SU-DHL-6 (cell line): ENCODE data around the gene MZB1.

ENCODE experiments used
- H2AFZ ChIP-seq: fragments of 200-600 bp; sonication (generic); 2 replicates; pipeline ENCODE4 v1.6.1; 2014; ENCODE audit warnings: low read depth, mild to moderate bottlenecking, moderate library complexity, mixed read lengths, antibody characterized with exemption, low read length; ENCODE audit not compliant: severe bottlenecking
- H3F3A ChIP-seq: fragments of 200-600 bp; shearing (Covaris generic); 2 replicates; pipeline ENCODE4 v1.6.0; 2016; ENCODE audit warnings: antibody characterized with exemption, mild to moderate bottlenecking; ENCODE audit not compliant: insufficient read depth
- H3K27ac ChIP-seq: fragments of 200-600 bp; sonication (generic); 2 replicates; pipeline ENCODE4 v1.5.1; 2016; ENCODE audit warnings: low read depth, mild to moderate bottlenecking, low read length, moderate library complexity, mixed read lengths
- H3K27me3 ChIP-seq: fragments of 200-600 bp; sonication (generic), shearing (Covaris generic); 2 replicates; pipeline ENCODE4 v1.6.0; 2014; ENCODE audit warnings: mild to moderate bottlenecking, low read length
- H3K36me3 ChIP-seq: fragments of 200-600 bp; sonication (generic); 2 replicates; pipeline ENCODE4 v1.6.1; 2014; ENCODE audit warnings: mild to moderate bottlenecking, low read length, mixed read lengths
- H3K4me2 ChIP-seq: fragments of 300-600, 200-600 bp; shearing (Covaris generic), sonication (generic); 2 replicates; pipeline ENCODE4 v1.6.0; 2014; ENCODE audit warnings: low read length, low read depth, mild to moderate bottlenecking; ENCODE audit not compliant: poor library complexity, severe bottlenecking
- H3K4me3 ChIP-seq: fragments of 200-600 bp; sonication (generic); 2 replicates; pipeline ENCODE4 v1.5.1; 2014; ENCODE audit warnings: antibody characterized with exemption, low read length, mild to moderate bottlenecking, mixed read lengths; ENCODE audit not compliant: insufficient read depth, poor library complexity, severe bottlenecking
- H3K79me2 ChIP-seq: fragments of 200-600 bp; sonication (generic); 2 replicates; pipeline ENCODE4 v1.6.1; 2014; ENCODE audit warnings: mild to moderate bottlenecking, low read length, moderate library complexity; ENCODE audit not compliant: insufficient read depth
- H3K9ac ChIP-seq: fragments of 200-600 bp; sonication (generic); 2 replicates; pipeline ENCODE4 v1.7.0; 2014; ENCODE audit warnings: mild to moderate bottlenecking, low read length
- H3K9me2 ChIP-seq: fragments of 200-600 bp; sonication (generic); replicated peaks from 2 replicates; pipeline ENCODE4 v1.6.1; 2014; ENCODE audit warnings: low read length; ENCODE audit not compliant: insufficient read depth
- H3K9me3 ChIP-seq: fragments of 200-600 bp; sonication (generic); 2 replicates; pipeline ENCODE4 v1.6.1; 2014; ENCODE audit warnings: low read length, mixed read lengths; ENCODE audit not compliant: insufficient read depth
- H4K20me1 ChIP-seq: fragments of 200-600 bp; sonication (generic); 2 replicates; pipeline ENCODE4 v1.6.1; 2014; ENCODE audit warnings: low read depth, mild to moderate bottlenecking, antibody characterized with exemption, low read length, moderate library complexity, mixed read lengths
- EZH2phosphoT487 ChIP-seq: fragments of 200-600 bp; sonication (generic), shearing (Covaris generic); conservative IDR thresholded peaks from 2 replicates; pipeline ENCODE4 v1.6.1; 2018; ENCODE audit warnings: mild to moderate bottlenecking, antibody characterized with exemption, low read length, moderate library complexity, mixed read lengths
- TF ChIP-seq, protein P1 (sequence below): fragments of 200-600 bp; sonication (generic); IDR thresholded peaks from one replicate; pipeline ENCODE4 v1.5.1; 2017; ENCODE audit warnings: antibody characterized with exemption, mild to moderate bottlenecking, low read length, moderate library complexity; ENCODE audit not compliant: insufficient read depth, poor library complexity, severe bottlenecking

MZB1 gene

DNA sequence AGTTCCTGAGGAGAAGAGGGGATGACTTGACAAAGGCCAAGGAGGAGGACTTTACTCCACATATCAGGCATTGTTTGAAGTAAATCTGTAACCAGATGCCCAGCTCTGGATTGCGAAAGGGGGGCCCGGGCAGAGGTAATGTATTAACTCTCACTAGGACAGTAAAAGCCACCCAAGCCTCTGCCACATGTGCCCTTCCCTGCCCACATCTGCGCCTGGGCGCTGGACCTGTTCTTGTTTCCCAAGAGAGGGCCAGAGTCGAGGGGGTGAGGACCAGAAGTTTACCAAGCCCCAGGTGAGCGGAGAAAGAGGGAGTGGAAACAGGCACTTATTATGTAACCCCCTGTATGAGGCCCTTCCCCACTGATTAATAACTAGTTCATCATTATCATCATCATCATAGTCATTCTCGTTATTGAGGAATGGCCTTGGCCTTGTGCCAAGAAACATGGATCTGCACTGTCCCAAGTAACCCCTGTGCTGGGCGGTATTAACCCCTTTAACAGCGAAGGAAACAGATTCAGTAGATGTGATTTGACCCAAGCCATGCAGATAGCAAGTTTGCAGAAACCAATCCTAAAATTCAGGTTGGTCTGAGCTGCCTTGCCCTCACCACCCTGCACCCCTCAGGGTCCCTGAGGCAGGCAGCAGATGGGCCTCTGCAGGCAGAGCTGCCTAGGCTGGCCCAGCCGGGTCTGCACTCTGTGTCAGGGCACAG lies 6.3 kb downstream of the MZB1 start, which contains the start of gene SLC23A1:
TSS of gene SLC23A1 (minus strand) at position 23 of the 718 bp plus-strand sequence. CDS start 44 bp downstream, outside the sequence.
- H3K36me3 ChIP-seq = no peaks in the 10 kb centered on the region
- H3K9ac ChIP-seq = no peak within 1 kb of the TSS
- H3K27me3 ChIP-seq = no peaks in the 10 kb centered on the region
- no peaks in the 10 kb centered on the region for H3K9me3 ChIP-seq
- no peak within 1 kb of the TSS for H3K27ac ChIP-seq
- H4K20me1 ChIP-seq = no peaks in the 10 kb centered on the region
- H3F3A ChIP-seq = peaks cover 37% of the 10 kb centered on the region
- no peak within 1 kb of the TSS for H2AFZ ChIP-seq
- H3K4me3 ChIP-seq = no peak within 1 kb of the TSS
- no peaks in the 10 kb centered on the region for H3K79me2 ChIP-seq
- no peaks in the 10 kb centered on the region for H3K9me2 ChIP-seq
- no peak within 1 kb of the TSS for H3K4me2 ChIP-seq
- no peak for TF ChIP-seq EZH2phosphoT487
- TF ChIP-seq, protein P1, sequence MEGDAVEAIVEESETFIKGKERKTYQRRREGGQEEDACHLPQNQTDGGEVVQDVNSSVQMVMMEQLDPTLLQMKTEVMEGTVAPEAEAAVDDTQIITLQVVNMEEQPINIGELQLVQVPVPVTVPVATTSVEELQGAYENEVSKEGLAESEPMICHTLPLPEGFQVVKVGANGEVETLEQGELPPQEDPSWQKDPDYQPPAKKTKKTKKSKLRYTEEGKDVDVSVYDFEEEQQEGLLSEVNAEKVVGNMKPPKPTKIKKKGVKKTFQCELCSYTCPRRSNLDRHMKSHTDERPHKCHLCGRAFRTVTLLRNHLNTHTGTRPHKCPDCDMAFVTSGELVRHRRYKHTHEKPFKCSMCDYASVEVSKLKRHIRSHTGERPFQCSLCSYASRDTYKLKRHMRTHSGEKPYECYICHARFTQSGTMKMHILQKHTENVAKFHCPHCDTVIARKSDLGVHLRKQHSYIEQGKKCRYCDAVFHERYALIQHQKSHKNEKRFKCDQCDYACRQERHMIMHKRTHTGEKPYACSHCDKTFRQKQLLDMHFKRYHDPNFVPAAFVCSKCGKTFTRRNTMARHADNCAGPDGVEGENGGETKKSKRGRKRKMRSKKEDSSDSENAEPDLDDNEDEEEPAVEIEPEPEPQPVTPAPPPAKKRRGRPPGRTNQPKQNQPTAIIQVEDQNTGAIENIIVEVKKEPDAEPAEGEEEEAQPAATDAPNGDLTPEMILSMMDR = no peak

- Histone ChIP-seq H3K4me3 (no peak overlapping the region), H4K20me1 (no peaks in the 10 kb centered on the region), H3K27ac (no peak overlapping the region), H3K9me2 (no peaks in the 10 kb centered on the region), H3K9ac (no peak overlapping the region), H3K27me3 (no peaks in the 10 kb centered on the region), H3K36me3 (no peaks in the 10 kb centered on the region), H3K79me2 (no peaks in the 10 kb centered on the region), H2AFZ (no peak overlapping the region), H3K4me2 (no peak overlapping the region), H3F3A (peaks cover 31% of the 10 kb centered on the region), H3K9me3 (no peaks in the 10 kb centered on the region)
- TF ChIP-seq EZH2phosphoT487 = no peak
- TF ChIP-seq, protein P1 = no peak
These were observed 6.9 kb downstream of the MZB1 start for GRCh38 chr5:139382807-139383206.

DNA sequence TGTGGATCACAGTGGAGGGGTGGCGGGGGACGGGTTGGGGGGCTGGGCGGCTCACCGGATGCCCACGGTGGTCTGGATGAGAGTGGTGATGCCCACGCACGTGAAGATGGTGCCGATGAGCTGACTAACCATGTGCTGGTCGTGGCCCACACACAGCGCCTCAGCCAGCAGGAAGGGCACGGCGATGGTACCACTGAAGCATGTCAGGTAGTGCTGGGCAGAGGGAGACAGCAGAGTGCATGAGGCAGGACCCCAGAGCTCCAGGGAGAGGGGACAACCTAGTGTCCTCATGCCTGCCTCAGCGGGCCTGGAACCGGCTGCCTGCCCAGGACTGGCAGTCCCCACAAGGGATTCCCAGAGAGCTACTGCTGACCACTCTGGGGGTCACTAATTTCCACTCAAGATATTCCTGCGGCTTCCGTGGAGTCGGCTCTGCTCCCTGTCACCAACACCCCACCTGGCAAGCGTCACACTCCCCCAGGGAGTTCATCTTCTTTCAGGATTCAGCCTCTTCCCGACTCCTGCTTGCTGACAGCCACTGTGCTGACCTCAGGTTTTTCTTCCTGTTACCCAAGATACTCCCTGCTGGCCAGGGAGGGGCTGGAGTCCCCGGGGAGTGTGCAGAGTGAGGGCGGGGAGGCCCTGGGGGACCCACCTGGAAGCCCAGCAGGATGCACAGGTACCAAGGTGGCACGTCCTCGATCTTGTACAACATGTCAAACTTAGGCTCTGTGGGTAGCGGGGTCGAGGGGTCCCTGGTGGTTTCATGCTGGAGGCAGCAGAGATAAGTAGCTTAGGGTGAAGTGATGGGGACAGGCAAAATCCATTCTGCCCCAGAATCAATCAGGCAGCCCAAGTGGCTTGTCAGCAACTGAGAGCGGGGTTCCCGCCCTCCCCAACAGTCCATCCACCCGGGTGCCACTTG lies 7.6 kb downstream of the MZB1 start:
- H3K9ac ChIP-seq = no peak overlapping the region
- H3K4me2 ChIP-seq = no peak overlapping the region
- no peaks in the 10 kb centered on the region for H3K36me3 ChIP-seq
- H3K27ac ChIP-seq = no peak overlapping the region
- H3K27me3 ChIP-seq = no peaks in the 10 kb centered on the region
- no peaks in the 10 kb centered on the region for H3K9me3 ChIP-seq
- no peaks in the 10 kb centered on the region for H4K20me1 ChIP-seq
- peaks cover 26% of the 10 kb centered on the region for H3F3A ChIP-seq
- H3K79me2 ChIP-seq = no peaks in the 10 kb centered on the region
- H3K4me3 ChIP-seq = no peak overlapping the region
- no peaks in the 10 kb centered on the region for H3K9me2 ChIP-seq
- TF ChIP-seq EZH2phosphoT487 = no peak
- TF ChIP-seq, protein P1 = no peak
- no peak overlapping the region for H2AFZ ChIP-seq
